ENCODE results near the gene GBP7.

GRCh38 chr1:89125240-89125912 is 50.4 kb downstream of the GBP7 start:
- no peak for TF ChIP-seq CTCF (IDR thresholded peaks at IDR 0.05; ENCODE audit: low read depth, low read length, missing input control)
- no peak for TF ChIP-seq SP1 (IDR thresholded peaks at IDR 0.05)
- TF ChIP-seq ATF3 (IDR thresholded peaks at IDR 0.05): no peak
- no peak for TF ChIP-seq REST (IDR thresholded peaks at IDR 0.05)
- no peak for TF ChIP-seq HNF4A (conservative IDR thresholded peaks at IDR 0.05)
- TF ChIP-seq GABPA (IDR thresholded peaks at IDR 0.05 in 1 of 2, conservative IDR thresholded peaks at IDR 0.05 in 1 of 2): no peak

Data from liver (tissue), 3 donors.